Stimulated activated CD4-positive, alpha-beta T cell treated with anti-CD3 and anti-CD28 coated beads, Interleukin-15, amount 100 ng/mL, for 24 hours (primary cell): ENCODE measurements around the gene GREB1.

Source experiments
- DNase-seq: peaks from one replicate; pipeline ENCODE4 v3.0.0-alpha.2; 2020

Gene GREB1, protein sequence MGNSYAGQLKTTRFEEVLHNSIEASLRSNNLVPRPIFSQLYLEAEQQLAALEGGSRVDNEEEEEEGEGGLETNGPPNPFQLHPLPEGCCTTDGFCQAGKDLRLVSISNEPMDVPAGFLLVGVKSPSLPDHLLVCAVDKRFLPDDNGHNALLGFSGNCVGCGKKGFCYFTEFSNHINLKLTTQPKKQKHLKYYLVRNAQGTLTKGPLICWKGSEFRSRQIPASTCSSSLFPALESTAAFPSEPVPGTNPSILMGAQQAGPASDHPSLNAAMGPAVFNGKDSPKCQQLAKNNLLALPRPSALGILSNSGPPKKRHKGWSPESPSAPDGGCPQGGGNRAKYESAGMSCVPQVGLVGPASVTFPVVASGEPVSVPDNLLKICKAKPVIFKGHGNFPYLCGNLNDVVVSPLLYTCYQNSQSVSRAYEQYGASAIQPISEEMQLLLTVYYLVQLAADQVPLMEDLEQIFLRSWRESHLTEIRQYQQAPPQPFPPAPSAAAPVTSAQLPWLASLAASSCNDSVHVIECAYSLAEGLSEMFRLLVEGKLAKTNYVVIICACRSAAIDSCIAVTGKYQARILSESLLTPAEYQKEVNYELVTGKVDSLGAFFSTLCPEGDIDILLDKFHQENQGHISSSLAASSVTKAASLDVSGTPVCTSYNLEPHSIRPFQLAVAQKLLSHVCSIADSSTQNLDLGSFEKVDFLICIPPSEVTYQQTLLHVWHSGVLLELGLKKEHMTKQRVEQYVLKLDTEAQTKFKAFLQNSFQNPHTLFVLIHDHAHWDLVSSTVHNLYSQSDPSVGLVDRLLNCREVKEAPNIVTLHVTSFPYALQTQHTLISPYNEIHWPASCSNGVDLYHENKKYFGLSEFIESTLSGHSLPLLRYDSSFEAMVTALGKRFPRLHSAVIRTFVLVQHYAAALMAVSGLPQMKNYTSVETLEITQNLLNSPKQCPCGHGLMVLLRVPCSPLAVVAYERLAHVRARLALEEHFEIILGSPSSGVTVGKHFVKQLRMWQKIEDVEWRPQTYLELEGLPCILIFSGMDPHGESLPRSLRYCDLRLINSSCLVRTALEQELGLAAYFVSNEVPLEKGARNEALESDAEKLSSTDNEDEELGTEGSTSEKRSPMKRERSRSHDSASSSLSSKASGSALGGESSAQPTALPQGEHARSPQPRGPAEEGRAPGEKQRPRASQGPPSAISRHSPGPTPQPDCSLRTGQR (N-terminal part only)

DNA sequence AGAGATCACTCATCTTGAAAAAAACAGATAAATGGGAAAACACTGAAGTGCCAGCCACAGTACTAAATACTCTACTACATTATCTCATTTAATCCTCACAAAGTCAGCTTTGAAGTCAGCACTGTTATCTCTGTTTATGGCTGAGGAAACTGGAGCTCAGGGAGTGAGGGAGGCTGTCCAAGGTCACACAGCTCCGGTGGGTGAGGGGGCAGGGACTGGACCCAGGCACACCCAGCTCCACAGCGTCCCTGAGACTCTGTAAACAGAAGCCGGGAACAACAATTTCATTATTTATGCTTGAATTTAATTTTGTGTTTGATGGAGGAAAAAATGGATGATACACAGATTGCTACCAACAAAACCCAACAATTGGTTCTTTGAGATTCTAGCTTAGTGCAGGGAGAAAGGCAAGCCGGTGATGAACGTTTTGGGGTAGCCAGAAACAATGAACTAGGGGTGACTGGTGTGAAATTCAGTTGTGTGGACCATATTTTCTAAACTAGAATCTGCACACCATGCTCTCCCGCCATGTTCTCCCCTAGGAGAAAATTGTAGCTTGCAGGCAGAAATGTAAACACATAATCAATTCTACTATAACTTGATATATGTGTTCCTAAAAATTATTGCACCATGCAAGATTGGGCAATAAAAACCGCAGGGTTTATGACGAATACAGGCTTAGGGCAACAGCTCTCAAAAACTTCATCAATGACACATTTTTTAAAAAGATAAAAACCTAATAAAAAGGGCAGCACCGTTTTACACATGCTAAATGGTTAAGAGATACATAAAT is at the start of gene GREB1:
TSS of gene GREB1 (plus strand) at position 768 of the 793 bp plus-strand sequence. CDS start 22,570 bp downstream, outside the sequence.
- no peak for DNase-seq

DNA sequence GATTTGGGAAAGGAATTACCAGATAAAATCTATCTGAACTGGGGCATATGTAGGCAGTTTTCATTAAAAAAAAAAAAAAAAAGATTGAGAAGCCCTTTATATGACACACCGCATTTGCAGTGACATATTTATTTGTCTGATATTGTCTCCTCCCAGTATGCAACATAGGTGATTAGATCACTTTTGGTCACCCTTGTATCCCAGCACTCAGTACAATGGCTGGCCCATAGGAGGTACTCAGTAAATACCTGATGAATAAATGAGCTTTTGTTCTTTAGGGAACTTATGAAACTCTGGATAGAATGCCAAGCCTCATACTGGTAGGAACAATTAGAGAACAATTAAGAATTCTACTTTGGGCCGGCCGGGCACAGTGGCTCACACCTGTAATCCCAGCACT is 45.0 kb upstream of the GREB1 start:
- no peak for DNase-seq

DNA sequence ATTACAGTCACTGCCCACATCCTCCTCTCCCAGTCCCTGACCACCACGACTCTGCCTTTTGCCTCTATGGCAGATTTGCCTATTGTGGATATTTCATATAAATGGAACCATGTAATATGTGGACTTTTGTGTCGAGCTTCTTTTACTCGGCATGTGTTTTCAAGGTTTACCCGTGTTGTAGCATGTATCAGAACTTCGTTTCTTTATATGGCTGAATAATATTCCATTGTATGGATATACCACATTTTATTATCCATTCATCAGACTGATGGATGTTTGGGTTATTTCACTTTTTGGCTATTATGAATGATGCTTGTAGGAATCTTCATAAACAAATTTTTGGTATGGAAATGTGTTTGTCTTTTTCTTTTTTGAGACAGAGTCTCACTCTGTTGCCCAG is 43.7 kb upstream of the GREB1 start:
- no peak for DNase-seq

DNA sequence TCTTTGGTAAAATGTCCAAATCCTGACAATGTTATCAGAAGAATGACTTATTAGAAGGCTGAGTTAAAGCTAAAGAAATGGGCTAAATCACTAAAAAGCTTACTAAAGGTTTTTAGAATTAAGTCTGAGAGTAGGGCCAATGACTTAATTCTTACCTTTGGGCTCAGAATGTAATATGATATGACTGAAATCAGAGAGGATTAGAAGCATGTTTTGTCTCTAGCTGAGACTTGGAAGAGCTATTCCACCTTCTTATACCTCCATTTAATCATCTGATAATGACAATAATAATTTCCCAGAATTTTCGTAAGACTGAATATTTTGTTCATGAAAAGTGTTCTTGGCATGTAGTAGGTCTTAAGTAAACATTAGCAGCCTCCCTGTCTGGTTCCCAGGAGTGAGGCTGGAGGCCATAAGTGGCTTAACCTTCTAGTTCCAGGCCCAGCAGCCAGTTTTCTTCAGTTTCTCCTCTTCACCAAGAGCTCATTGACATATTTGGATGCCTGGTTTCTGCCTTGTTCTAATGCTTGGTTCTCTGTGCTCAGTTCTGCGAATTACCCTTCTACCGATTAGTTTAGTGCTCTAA is 42.4 kb upstream of the GREB1 start:
- no peak for DNase-seq

DNA sequence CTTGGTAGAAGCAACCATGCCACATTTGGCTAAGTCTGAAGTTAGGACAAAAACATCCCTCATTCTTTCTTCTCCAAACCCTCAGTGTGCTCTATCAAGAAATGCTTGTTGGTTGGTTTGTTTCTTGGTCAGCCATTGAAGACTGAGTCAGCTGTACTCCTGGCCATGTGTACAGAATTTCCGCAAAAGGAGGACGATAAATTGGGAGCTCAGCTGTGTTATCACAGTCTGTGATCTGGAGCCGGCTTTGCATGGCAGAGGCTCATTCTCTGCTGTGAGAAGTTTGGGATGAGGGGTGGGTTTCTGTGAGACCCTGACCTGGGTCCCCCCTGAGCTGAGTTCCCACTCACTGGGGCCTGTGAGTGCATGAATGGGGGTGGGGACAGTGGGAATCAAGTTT is 41.6 kb upstream of the GREB1 start:
- no peak for DNase-seq

- no peak for DNase-seq
These were observed 41.1 kb upstream of the GREB1 start for GRCh38 chr2:11492720-11493119.

GRCh38 chr2:11493282-11493681 is 40.6 kb upstream of the GREB1 start:
- no peak for DNase-seq

DNA sequence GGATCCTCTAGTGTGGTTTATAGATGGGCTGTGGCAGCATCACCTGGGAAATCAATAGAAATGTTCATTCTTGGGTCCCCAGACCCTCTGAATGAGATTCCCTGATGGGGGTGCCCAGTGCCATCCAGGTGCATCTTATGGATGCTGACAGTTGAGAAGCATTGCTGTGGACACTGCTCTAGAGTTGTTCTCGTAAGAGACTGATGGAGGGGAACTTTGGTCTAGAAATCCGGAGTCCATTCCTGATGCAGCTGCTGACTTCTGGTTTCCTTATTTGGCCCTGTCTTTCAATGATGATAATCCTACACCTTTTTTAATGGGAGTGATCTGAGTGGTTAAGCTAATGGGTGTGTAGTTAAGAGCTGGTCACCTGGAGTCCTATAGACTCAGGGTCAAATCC is 39.5 kb upstream of the GREB1 start:
- DNase-seq: no peak

GRCh38 chr2:11495844-11496681 is 37.8 kb upstream of the GREB1 start:
- DNase-seq: no peak

- DNase-seq: no peak
These were observed 35.3 kb upstream of the GREB1 start for GRCh38 chr2:11498543-11499034.

- DNase-seq: no peak
These were observed 34.6 kb upstream of the GREB1 start for GRCh38 chr2:11499081-11499743.

DNA sequence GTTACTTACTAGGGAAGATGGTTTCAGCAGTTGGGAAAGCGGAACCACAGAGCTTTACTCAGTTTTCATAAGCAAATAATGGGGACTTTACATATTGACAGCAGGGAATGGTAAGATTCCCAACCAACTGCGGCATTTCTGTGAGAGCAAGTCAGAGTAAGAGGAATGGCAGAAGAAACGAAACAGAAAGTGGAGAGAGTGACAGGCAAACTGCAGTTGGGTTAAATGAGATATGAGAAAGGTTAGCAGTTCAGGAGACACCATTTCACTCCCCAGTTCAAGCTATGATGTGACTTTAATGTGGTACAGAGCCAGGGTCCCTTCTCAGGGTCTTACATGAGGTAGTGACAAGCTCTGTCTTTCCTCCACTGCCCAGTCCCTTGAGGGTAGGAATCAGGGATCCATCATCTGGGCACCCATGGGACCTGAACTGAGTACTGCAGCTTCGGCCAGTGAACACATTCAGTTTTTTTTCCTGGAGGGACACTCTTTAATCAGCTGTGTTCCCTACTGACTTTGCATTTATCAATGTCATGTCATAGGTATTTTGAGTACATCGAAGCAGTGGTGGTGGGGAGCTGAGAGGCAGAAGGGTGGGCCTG is 33.0 kb upstream of the GREB1 start:
- DNase-seq: no peak

DNA sequence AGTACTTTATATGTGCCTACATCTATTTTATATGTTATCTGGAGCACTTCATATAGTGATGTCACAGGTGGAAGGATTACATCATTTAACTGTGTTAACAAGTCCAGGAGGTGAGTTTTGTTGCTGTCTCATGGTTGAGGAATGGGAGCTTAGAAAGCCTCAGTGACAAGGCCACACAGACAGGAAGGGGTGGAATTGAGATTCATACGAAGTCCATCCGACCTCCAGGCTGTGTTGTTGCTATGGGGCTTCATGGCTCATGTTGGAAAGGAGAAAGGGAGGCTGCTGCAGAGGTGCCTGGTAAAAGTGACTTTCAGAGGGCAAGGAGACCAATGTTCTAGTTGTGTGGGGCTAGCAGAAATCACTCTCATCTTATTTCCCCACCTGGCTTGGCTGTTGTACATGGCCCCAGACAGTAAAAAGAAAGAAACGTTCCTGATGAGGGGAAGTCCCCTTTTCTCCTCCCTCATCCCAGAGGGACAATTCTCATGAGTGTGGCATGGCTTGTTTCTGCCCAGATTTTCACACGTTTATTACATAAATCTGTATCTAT is 31.0 kb upstream of the GREB1 start:
- DNase-seq: no peak

DNA sequence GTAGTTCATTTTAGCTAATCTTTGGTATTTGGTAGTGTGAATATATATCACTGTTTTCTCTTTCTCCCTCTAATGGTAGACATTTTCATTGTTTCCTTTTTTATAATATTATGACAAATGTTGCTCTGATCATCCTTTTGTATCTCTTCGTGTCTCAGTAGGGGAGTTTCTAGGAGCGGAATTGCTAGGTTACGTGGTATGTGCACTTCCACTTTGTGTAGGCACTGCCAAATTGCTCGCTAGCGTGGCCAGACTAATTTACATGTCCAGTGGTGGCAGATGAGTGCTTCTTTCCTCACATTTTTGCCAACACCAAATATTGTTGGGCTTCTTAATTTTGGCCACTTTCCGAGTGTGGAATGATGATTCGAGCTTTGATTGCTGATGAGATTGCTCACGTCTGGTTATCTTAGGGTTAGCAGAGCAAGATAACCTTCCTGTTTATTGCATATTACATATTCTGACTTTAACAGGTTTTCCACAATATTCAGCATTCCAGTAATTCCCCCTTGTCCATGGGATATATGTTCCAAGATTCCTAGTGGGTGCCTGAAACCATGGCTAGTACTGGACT is 30.4 kb upstream of the GREB1 start:
- DNase-seq: no peak

DNA sequence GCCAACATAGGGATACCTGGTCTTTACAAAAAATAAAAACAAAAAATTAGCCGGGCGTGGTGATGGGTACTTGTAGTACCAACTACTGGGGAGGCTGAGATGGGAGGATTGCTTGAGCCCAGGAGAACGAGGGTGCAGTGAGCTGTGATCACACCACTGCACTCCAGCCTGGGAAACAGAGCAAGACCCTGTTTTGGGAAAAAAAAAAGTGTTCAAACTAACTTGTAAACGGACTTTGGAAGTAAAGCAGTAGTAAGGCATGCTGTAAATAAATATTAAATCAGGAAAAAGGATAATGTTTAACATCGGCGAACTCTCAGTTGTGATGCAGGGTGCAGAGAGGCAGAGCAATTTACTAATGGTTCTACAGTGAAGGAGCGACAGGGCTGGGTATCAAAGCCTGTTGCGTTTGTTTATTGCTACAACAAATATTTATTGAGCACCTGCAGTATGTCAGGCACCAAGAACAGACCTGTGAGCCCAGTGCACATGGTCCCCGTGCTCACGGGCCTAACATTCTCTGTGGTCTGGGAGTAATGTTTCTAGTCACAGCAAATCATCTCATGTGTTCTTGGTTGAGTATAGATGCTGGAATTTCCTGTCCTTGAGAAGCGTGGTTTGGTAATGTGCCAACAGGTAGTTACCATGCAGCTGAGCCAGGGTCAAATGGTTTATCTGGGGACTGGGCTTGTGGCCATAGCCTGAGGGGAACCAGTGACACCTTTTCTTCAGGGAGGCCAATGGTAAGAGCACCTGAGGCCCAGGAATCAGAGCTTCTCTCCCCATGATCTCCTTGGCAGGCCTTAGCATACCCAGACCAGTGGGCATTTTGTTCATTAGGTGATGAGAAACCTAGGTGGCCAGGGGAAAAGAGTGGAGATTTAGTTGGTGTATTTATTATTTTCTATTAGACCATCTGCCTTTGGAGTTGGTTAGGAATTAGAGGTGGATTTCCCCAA is 27.9 kb upstream of the GREB1 start:
- no peak for DNase-seq

DNA sequence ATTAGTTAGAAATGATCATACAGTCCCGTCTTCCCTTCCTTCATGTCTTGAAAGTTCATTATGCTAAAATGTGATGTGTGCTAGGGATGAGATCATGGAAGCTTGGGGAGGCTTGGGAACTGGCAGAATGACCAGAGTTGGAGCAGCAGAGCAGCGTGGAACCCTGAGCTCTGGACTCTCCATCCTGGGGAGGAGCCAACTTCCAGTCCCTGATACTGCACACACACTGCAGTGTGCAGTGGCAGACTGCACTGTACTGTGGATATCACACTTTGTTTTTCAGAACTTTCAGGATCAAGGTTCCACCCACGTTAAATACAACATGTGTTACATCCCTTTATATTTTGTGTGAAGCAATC is 27.3 kb upstream of the GREB1 start:
- DNase-seq: no peak

DNA sequence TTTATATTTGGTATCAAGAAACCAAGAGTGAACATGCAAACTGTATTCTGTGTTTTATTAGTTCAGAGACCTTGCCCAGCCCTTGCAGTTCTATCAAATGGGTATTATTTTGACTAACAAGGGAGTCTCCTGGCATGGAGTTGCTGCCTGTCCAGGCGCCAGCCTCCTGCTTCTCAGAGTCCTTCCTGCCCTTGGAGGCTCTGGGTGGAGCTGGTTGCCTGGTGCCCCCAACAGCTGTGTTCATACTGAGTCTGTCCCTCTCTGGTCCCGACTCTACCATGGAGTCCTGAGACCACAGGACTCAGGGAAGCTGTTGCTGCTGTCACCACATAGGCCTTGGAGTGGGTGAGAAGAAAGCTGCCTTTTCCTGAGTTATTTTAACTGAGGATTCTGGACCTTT is 26.3 kb upstream of the GREB1 start:
- DNase-seq: no peak

GRCh38 chr2:11508279-11508678 is 25.6 kb upstream of the GREB1 start:
- no peak for DNase-seq
